WTC11 (cell line): ENCODE measurements around the gene UQCR10.

Source experiments
- CREB1 ChIP-seq: sonication (generic); formaldehyde crosslinking; IDR thresholded peaks from 2 replicates; pipeline ENCODE4 v1.8.0; 2023; ENCODE audit warnings: mild to moderate bottlenecking, missing genetic modification reagents
- CTCF ChIP-seq: fragments of 200-600 bp; IDR thresholded peaks from 2 replicates; pipeline ENCODE4 v1.8.0; 2022; ENCODE audit warnings: antibody characterized with exemption
- PRRX2 ChIP-seq: fragments of 250-450 bp; sonication (Bioruptor Pico); IDR thresholded peaks from 2 replicates; pipeline ENCODE4 v1.8.0; 2021; ENCODE audit warnings: mild to moderate bottlenecking
- SP1 ChIP-seq: sonication (generic); formaldehyde crosslinking; conservative IDR thresholded peaks from 2 replicates; pipeline ENCODE4 v1.8.1; 2022; ENCODE audit warnings: missing genetic modification reagents
- TEAD4 ChIP-seq: sonication (generic); formaldehyde crosslinking; IDR thresholded peaks from 2 replicates; pipeline ENCODE4 v1.8.0; 2022; ENCODE audit warnings: mild to moderate bottlenecking, missing genetic modification reagents
- ZNF416 ChIP-seq: fragments of 250-450 bp; sonication (Bioruptor Pico); IDR thresholded peaks from 2 replicates; pipeline ENCODE4 v1.9.0; 2021; ENCODE audit warnings: mild to moderate bottlenecking, inconsistent platforms

GRCh38 chr22:29727131-29727523, 40.0 kb upstream of the UQCR10 start:
- no peak for TF ChIP-seq PRRX2 (CRISPR knock-in tag)
- no peak for TF ChIP-seq CTCF
- no peak for TF ChIP-seq CREB1 (CRISPR knock-in tag)
- TF ChIP-seq SP1, result no peak
- no peak for TF ChIP-seq TEAD4 (CRISPR knock-in tag)
- no peak for TF ChIP-seq ZNF416 (CRISPR knock-in tag)
